ENCODE data around the gene POFUT2.

DNA sequence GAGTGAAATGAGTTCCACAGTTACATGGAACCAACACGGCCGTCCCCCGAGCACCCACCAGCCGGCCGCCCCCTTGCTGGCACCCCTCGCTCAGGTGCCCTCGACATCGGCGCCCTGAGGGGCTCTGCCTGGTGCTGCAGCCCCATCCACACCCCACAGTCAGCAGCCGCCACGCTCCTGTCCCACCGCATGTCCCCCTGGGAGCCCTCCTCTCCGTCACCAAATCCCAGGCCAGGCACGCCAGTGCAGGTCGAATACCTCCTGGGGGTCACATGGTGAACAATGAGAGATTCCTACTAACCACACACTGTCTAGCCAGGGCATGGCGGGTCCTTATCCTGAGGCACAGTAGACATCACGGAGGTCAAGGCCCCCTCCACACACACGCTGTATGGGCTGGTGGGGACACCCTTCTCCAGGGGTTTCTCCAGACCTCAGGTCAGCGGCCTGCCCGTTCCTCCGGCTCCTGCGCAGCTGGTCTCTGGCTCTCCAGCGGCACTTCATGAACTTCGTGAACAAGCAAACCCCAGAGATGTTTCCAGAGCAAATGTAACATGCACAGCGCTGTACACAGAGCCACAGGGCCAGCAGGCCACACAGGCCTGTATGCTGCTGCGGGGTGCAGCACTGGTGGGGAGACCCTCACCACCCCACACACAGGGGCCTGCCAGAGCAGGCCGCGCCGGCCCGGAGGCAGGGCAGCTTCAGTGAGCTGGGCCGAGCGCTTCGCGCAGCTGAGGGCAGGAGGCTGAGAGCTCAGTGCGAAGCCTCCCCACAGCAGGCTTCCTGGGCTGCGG lies 21.8 kb downstream of the POFUT2 start:
- TF ChIP-seq POLR2A (IDR thresholded peaks at IDR 0.05), result no peak
- TF ChIP-seq, protein P1, sequence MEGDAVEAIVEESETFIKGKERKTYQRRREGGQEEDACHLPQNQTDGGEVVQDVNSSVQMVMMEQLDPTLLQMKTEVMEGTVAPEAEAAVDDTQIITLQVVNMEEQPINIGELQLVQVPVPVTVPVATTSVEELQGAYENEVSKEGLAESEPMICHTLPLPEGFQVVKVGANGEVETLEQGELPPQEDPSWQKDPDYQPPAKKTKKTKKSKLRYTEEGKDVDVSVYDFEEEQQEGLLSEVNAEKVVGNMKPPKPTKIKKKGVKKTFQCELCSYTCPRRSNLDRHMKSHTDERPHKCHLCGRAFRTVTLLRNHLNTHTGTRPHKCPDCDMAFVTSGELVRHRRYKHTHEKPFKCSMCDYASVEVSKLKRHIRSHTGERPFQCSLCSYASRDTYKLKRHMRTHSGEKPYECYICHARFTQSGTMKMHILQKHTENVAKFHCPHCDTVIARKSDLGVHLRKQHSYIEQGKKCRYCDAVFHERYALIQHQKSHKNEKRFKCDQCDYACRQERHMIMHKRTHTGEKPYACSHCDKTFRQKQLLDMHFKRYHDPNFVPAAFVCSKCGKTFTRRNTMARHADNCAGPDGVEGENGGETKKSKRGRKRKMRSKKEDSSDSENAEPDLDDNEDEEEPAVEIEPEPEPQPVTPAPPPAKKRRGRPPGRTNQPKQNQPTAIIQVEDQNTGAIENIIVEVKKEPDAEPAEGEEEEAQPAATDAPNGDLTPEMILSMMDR (IDR thresholded peaks at IDR 0.05), result no peak
